Upper lobe of left lung (tissue), 6 donors: ENCODE data around the gene SERINC5. TPM values are rescaled to one million over a fixed set of nuclear protein-coding genes. Genes with fewer than 3 reads are reported as not detected.
A peak's percentile ranks its signal among the peaks of the same experiment; 100 is the strongest.

Source experiments
- ATAC-seq, 2 donors: fragments of 200-7000 bp; cut with Tn5 transposase; one replicate each; pipeline ENCODE4 v1.9.1; 2022; ENCODE audit warnings: mild to moderate bottlenecking in 2 of 2, moderate library complexity in 2 of 2; ENCODE audit not compliant: low FRiP score in 2 of 2
- DNase-seq, 2 donors: peaks; one replicate each; pipeline ENCODE4 v3.0.0-alpha.2; 2019 to 2020
- H3K27ac ChIP-seq, 4 donors: fragments of 200-600 bp; sonication (generic); one replicate each; pipeline ENCODE4 v1.5.1; 2016 to 2019
- H3K27me3 ChIP-seq, 4 donors: fragments of 200-600 bp; sonication (generic); one replicate each; pipeline ENCODE4 v1.5.1; 2017 to 2019
- H3K36me3 ChIP-seq, 4 donors: fragments of 200-600 bp; sonication (generic); one replicate each; pipeline ENCODE4 v1.5.1; 2016 to 2019
- H3K4me1 ChIP-seq, 4 donors: fragments of 200-600 bp; sonication (generic); one replicate each; pipeline ENCODE4 v1.5.1; 2018 to 2019
- H3K4me3 ChIP-seq, 4 donors: fragments of 200-600 bp; sonication (generic); one replicate each; pipeline ENCODE4 v1.5.1; 2017 to 2019; ENCODE audit warnings: mild to moderate bottlenecking in 2 of 4, moderate library complexity in 1 of 4
- H3K9me3 ChIP-seq, 4 donors: fragments of 200-600 bp; sonication (generic); one replicate each; pipeline ENCODE4 v1.5.1; 2018 to 2019
- EP300 ChIP-seq, 4 donors: sonication (generic); formaldehyde crosslinking; IDR thresholded peaks; one replicate each; pipeline ENCODE4 v1.5.1; 2017; ENCODE audit warnings: antibody characterized with exemption in 4 of 4, control low read depth in 2 of 4
- POLR2A ChIP-seq, 4 donors: fragments of 450-650 bp; IDR thresholded peaks; one replicate each; pipeline ENCODE4 v1.5.1; 2016 to 2017; ENCODE audit warnings: antibody characterized with exemption in 4 of 4, mild to moderate bottlenecking in 2 of 4
- POLR2AphosphoS5 ChIP-seq, 2 donors: sonication (generic); formaldehyde crosslinking; IDR thresholded peaks; one replicate each; pipeline ENCODE4 v1.5.1; 2017; ENCODE audit warnings: antibody characterized with exemption in 2 of 2
- WGBS, 2 donors: methylation state at CpG; one replicate each; pipeline ENCODE4 v1.1.5; 2017 to 2018; 5-methylcytosine and 5-hydroxymethylcytosine counted together
- total RNA-seq, 6 donors: library from RNA; depleted of rRNA in 4 of 6; stranded (reverse); fragments of >200 nt in 4 of 6; gene quantifications; one replicate each; pipeline versions ENCODE4 v1.1.0 to v1.2.1, GENCODE V29; 2016 to 2021
- TF ChIP-seq, protein P1 (sequence below), 6 experiments: fragments of 450-650 bp in 4 of 6; fragments of 200-600 bp in 2 of 6; sonication (generic) in 2 of 6; IDR thresholded peaks; one replicate each; pipeline ENCODE4 v1.5.1; 2016 to 2019; ENCODE audit warnings: antibody characterized with exemption in 6 of 6
- donor health status: DM: no; HTN: no; CAD: no; lungs with moderate emphysema.
- donor health status: DM: no; HTN: yes; CAD: no; lungs with severe emphysema.

Gene SERINC5
- total RNA-seq, 6 donors from 2014 or later, result 27.3 to 62.4 (median 41.3) TPM

DNA sequence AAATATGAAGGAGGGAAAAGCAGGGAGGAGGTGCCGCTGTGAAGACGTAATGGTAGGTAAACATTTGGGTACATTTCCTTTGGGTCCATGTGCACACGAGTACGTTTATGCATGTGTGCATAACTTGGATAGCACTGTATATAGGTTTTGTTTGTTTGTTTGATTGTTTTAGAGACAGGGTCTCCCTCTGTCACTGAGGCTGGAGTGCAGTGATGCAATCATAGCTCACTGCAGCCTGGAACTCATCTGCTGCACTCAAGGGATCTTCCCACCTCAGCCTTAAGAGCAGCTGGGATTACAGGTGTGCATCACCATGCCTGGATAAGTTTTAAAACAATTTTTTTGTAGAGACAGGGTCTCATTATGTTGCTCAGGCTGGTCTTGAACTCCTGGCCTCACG lies 126.7 kb downstream of the SERINC5 start:
- H3K27ac ChIP-seq, result no peak overlapping the region
- no peaks in the 10 kb centered on the region for H3K27me3 ChIP-seq
- DNase-seq (no peak), ATAC-seq (no peak)
- H3K36me3 ChIP-seq, result no peaks in the 10 kb centered on the region
- WGBS, 2 donors, result 88 to 91% methylated on average over 5 of the region's 5 CpGs
- TF ChIP-seq, protein P1, sequence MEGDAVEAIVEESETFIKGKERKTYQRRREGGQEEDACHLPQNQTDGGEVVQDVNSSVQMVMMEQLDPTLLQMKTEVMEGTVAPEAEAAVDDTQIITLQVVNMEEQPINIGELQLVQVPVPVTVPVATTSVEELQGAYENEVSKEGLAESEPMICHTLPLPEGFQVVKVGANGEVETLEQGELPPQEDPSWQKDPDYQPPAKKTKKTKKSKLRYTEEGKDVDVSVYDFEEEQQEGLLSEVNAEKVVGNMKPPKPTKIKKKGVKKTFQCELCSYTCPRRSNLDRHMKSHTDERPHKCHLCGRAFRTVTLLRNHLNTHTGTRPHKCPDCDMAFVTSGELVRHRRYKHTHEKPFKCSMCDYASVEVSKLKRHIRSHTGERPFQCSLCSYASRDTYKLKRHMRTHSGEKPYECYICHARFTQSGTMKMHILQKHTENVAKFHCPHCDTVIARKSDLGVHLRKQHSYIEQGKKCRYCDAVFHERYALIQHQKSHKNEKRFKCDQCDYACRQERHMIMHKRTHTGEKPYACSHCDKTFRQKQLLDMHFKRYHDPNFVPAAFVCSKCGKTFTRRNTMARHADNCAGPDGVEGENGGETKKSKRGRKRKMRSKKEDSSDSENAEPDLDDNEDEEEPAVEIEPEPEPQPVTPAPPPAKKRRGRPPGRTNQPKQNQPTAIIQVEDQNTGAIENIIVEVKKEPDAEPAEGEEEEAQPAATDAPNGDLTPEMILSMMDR (IDR thresholded peaks at IDR 0.05), result no peak
- H3K4me1 ChIP-seq, result peaks cover 0 to 8% (median under 1%) of the 10 kb centered on the region in 4 donors
- H3K4me3 ChIP-seq, result no peak overlapping the region
- H3K9me3 ChIP-seq, result no peaks in the 10 kb centered on the region

DNA sequence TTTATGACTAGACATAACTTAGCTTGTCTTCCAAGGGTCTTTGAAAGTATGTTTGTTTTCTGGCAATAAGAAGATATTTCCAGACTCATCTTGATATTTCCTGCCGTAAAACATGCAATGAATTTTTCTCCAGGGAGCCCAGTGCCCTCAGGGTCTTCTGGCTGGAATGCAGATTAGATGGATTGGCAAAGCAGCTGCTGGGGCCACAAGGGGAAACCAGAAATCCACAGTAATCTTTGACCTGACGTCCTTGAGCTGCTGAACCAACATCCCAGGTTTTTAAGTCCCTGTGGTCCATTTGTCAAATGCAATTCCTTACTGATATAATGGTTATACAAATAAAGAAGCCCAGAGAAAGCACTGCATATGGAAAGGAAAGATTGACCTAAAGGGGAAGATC lies 127.7 kb downstream of the SERINC5 start:
- no peak for ATAC-seq
- no peaks in the 10 kb centered on the region for H3K27me3 ChIP-seq
- 62 to 63% methylated on average over 2 of the region's 2 CpGs for WGBS, 2 donors
- no peaks in the 10 kb centered on the region for H3K9me3 ChIP-seq
- H3K27ac ChIP-seq, result no peak overlapping the region
- H3K36me3 ChIP-seq, result no peaks in the 10 kb centered on the region
- no peak for DNase-seq
- peaks cover 0 to 9% (median 2%) of the 10 kb centered on the region in 4 donors for H3K4me1 ChIP-seq
- no peak overlapping the region for H3K4me3 ChIP-seq
- TF ChIP-seq, protein P1 (IDR thresholded peaks at IDR 0.05), result no peak
- TF ChIP-seq EP300 (IDR thresholded peaks at IDR 0.05) (no peak), POLR2AphosphoS5 (IDR thresholded peaks at IDR 0.05) (no peak), POLR2A (IDR thresholded peaks at IDR 0.05) (no peak)

DNA sequence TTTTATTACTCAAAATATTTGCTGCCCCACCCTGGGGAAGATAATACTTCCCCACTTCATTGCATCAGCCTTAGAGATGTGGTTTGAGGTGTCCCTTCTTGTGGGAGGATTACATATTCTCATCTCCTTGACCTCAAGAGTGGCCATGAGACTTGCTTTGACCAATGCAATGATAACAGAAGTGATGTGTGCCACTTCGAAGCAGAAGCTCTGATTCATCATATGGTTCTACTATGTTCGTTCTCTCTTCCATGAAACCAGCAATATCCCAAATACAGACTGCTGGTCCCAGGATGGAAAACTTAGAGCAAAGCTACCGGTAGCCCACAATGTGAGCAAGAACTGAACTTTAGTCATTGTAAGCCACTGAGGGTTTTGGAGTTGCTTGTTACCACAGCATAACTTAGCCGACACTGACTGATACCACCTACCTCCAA lies 128.7 kb downstream of the SERINC5 start:
- ATAC-seq, result peak in 1 of 2 donors; percentile 73

DNA sequence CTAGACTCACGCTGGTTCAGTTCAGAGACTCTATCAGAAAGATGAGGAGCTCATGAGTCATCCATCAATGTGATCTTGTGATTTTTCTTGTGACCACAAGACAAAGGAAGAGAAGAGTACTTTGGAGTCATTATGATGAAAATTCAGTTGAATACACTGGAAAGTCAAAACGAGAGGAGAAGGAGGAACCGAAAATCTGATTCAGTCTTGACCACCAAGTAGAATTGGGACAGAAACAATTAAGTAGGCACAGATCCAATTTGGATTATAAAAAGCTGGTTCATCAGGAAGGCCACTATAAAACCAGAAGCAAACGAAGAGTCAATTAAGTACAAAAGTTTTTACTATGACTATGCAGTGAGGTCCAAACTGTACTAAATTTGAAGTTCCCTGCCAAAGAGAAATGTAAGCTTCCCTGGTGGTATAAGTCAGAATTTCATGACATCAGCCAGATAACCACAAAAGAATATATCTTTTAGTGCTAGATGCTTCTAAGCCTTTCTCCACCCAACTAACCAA lies 129.8 kb downstream of the SERINC5 start:
- H3K36me3 ChIP-seq, result no peaks in the 10 kb centered on the region
- DNase-seq (no peak), ATAC-seq (peak; percentile 45 to 76)
- peak overlapping the region in 1 of 4 donors; percentile 36 for H3K27ac ChIP-seq
- peaks cover 0 to 9% (median 5%) of the 10 kb centered on the region in 4 donors for H3K4me1 ChIP-seq
- H3K27me3 ChIP-seq, result no peaks in the 10 kb centered on the region
- WGBS, 2 donors, result 64 to 73% methylated on average over 4 of the region's 4 CpGs
- H3K4me3 ChIP-seq, result no peak overlapping the region
- H3K9me3 ChIP-seq, result no peaks in the 10 kb centered on the region
- TF ChIP-seq POLR2A (IDR thresholded peaks at IDR 0.05), result no peak
- no peak for TF ChIP-seq POLR2AphosphoS5 (IDR thresholded peaks at IDR 0.05)
- TF ChIP-seq, protein P1 (IDR thresholded peaks at IDR 0.05), result peak in 2 of 6 experiments; percentile 15 to 23
- peak in 2 of 4 donors; percentile 25 to 76 for TF ChIP-seq EP300 (IDR thresholded peaks at IDR 0.05)

More for the DNA sequence above, 128.7 kb downstream of the SERINC5 start:
- H3K4me3 ChIP-seq, result no peak overlapping the region
- peak overlapping the region in 1 of 4 donors; percentile 19 for H3K27ac ChIP-seq
- TF ChIP-seq POLR2A (IDR thresholded peaks at IDR 0.05) (peak in 1 of 4 donors; percentile 16), POLR2AphosphoS5 (IDR thresholded peaks at IDR 0.05) (peak in 1 of 2 donors; percentile 23), EP300 (IDR thresholded peaks at IDR 0.05) (peak in 2 of 4 donors; percentile 44 to 67)
- TF ChIP-seq, protein P1 (IDR thresholded peaks at IDR 0.05), result no peak
- H3K36me3 ChIP-seq, result no peaks in the 10 kb centered on the region
- H3K4me1 ChIP-seq, result peaks cover 0 to 9% (median 5%) of the 10 kb centered on the region in 4 donors
- 62 to 79% methylated on average over 4 of the region's 4 CpGs for WGBS, 2 donors
- no peaks in the 10 kb centered on the region for H3K9me3 ChIP-seq
- peak in 1 of 2 donors; percentile 29 for DNase-seq
- H3K27me3 ChIP-seq, result no peaks in the 10 kb centered on the region
